ENCODE measurements around the gene SERPINB10. TPM values are rescaled to one million over a fixed set of nuclear protein-coding genes. Genes with fewer than 3 reads are reported as not detected.

Gene SERPINB10
- total and polyA plus RNA-seq, 2 of the 8 experiments (the other 6 are each of a cell fraction or from before 2014, with no cell fraction given): not detected

DNA sequence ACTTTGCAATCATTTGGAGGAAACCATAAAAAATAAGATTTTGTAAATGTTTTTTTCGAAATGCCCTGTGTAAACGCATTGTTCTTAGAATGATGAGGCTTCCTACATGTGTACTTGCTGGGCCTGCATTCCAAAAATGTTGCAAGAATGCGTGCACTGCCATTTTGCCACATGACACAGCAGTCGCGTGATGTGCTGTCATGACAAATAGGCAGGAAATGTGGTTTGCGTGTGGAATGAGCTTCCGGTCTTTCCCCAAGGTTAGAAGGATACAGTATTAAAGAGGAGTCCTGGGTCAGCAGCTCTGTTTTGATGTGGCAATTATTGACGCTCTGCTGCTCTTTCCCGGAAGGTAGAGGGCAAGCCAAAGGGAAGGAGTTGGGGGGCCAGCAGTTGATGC is 38.4 kb upstream of the SERPINB10 start:
- Histone ChIP-seq H4K8ac (ENCODE audit: extremely low read depth, insufficient read depth, low read length) (no peak overlapping the region), H3K9ac (replicated peaks in 1 of 4; ENCODE audit: extremely low read depth in 1 of 4, low read depth in 3 of 4, low read length in 3 of 4) (no peak overlapping the region), H3K56ac (replicated peaks; ENCODE audit: insufficient read length, low read depth, low read length) (no peak overlapping the region), H2AK5ac (ENCODE audit: low read depth, low read length) (no peak overlapping the region), H3K18ac (ENCODE audit: extremely low read depth, low read length) (no peak overlapping the region), H2BK20ac (ENCODE audit: low read length) (no peak overlapping the region), H3K4ac (replicated peaks; ENCODE audit: insufficient read length, low read depth, low read length) (no peak overlapping the region), H3K27me3 (replicated peaks in 1 of 4; ENCODE audit: control insufficient read depth in 3 of 4, extremely low read depth in 1 of 4, insufficient read depth in 3 of 4, low read length in 3 of 4) (no peaks in the 10 kb centered on the region), H3K79me1 (ENCODE audit: low read depth, low read length) (no peaks in the 10 kb centered on the region), H2BK15ac (ENCODE audit: low read length) (no peak overlapping the region), H3K23me2 (ENCODE audit: low read depth, low read length) (no peaks in the 10 kb centered on the region), H2AFZ (ENCODE audit: low read length) (no peak overlapping the region), H4K91ac (replicated peaks; ENCODE audit: insufficient read length, low read length) (no peak overlapping the region), H3K79me2 (ENCODE audit: control insufficient read depth in 1 of 2, insufficient read depth in 2 of 2, low read length in 2 of 2) (no peaks in the 10 kb centered on the region), H3K9me3 (ENCODE audit: insufficient read depth in 2 of 2, low read depth in 1 of 2, low read length in 1 of 2) (no peaks in the 10 kb centered on the region), H3K23ac (ENCODE audit: insufficient read length) (no peak overlapping the region), H2BK12ac (ENCODE audit: low read depth, low read length) (no peak overlapping the region), H2BK5ac (ENCODE audit: low read depth, low read length) (no peak overlapping the region), H3K14ac (ENCODE audit: insufficient read length) (no peak overlapping the region), H3K4me2 (ENCODE audit: insufficient read depth in 1 of 2, low read depth in 2 of 2, low read length in 2 of 2) (no peak overlapping the region), H3K4me1 (replicated peaks in 1 of 4; ENCODE audit: control insufficient read depth in 3 of 4, insufficient read depth in 4 of 4, low read length in 3 of 4) (no peaks in the 10 kb centered on the region), H3K36me3 (ENCODE audit: control insufficient read depth in 2 of 4, insufficient read depth in 4 of 4, low read length in 3 of 4) (no peaks in the 10 kb centered on the region; a peak in 1 of 8 replicates), H2BK120ac (replicated peaks; ENCODE audit: low read depth, low read length) (no peak overlapping the region), H3K4me3 (ENCODE audit: extremely low read depth in 1 of 4, insufficient read depth in 2 of 4, low read depth in 3 of 4, low read length in 4 of 4) (no peak overlapping the region), H3K27ac (ENCODE audit: low read depth, low read length) (no peak overlapping the region), H4K5ac (ENCODE audit: insufficient read length, low read depth, low read length) (no peak overlapping the region), H4K20me1 (replicated peaks in 1 of 2; ENCODE audit: control insufficient read depth in 1 of 2, insufficient read depth in 2 of 2, low read length in 2 of 2) (no peaks in the 10 kb centered on the region)
- ChIA-PET POLR2A (ENCODE audit: partially characterized antibody) (no interaction called here), CTCF (ENCODE audit: partially characterized antibody) (interaction anchor here (0.7 to 1.0 kb wide), 3 partner anchors 15 to 27 kb away, joined by 3 to 4 read pairs (median 3); no protein-coding TSS in a partner anchor)
- no peak for TF ChIP-seq CHD1 (IDR thresholded peaks at IDR 0.05; ENCODE audit: low read depth, low read length)
- no peak for TF ChIP-seq SP4 (IDR thresholded peaks at IDR 0.05; ENCODE audit: low read length)
- TF ChIP-seq SIX5 (IDR thresholded peaks at IDR 0.05; ENCODE audit: low read depth, low read length): no peak
- TF ChIP-seq, protein P1, sequence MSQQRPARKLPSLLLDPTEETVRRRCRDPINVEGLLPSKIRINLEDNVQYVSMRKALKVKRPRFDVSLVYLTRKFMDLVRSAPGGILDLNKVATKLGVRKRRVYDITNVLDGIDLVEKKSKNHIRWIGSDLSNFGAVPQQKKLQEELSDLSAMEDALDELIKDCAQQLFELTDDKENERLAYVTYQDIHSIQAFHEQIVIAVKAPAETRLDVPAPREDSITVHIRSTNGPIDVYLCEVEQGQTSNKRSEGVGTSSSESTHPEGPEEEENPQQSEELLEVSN (IDR thresholded peaks at IDR 0.05): no peak
- TF ChIP-seq RNF2 (IDR thresholded peaks at IDR 0.05; ENCODE audit: borderline replicate concordance, low read depth, low read length, missing control alignments, poor library complexity, severe bottlenecking): no peak
- no peak for TF ChIP-seq POLR2A (IDR thresholded peaks at IDR 0.05; ENCODE audit: control extremely low read depth in 1 of 2, low read depth in 2 of 2, low read length in 2 of 2)
- TF ChIP-seq NRF1 (IDR thresholded peaks at IDR 0.05; ENCODE audit: low read depth, low read length): no peak
- DNase-seq (ENCODE audit: low read depth in 1 of 2, low spot score in 2 of 2) (no peak), FAIRE-seq (no peak)
- 89% methylated on average over 9 of the region's 9 CpGs; no CpG with 5 or more reads in 1 of the 2 experiments for WGBS, 2 experiments (ENCODE audit: extremely low coverage in 1 of 2, insufficient coverage in 1 of 2, insufficient read length in 1 of 2, insufficient replicate concordance in 2 of 2, low coverage in 1 of 2, low lambda C conversion rate in 2 of 2, missing lambda C conversion rate in 1 of 2)

Data from H1 (cell line).